Panc1 (cell line): ENCODE data around the gene VDR. TPM values are rescaled to one million over a fixed set of nuclear protein-coding genes. Genes with fewer than 3 reads are reported as not detected.

ENCODE experiments used
- ATAC-seq: fragments of 200-7000 bp; cut with Tn5 transposase; 2 replicates; pipeline ENCODE4 v1.9.1; 2020; ENCODE audit warnings: mild to moderate bottlenecking, moderate library complexity
- BruUV-seq: library from RNA; stranded (reverse); fragments of 400-500 nt; replicated peaks from 2 replicates; lab custom pipeline; 2021; lab: Mats Ljungman, UMichigan
- CTCF ChIA-PET: fragments of 300-600 bp; sonication (Branson Sonifier 250); formaldehyde crosslinking; loops from one replicate; lab custom pipeline; 2022; ENCODE audit warnings: antibody characterized with exemption; lab: Charles Lee
- POLR2A ChIA-PET: fragments of 300-600 bp; sonication (Branson Sonifier 250); formaldehyde crosslinking; loops from one replicate; lab custom pipeline; 2022; ENCODE audit warnings: antibody characterized with exemption; lab: Charles Lee
- DNase-seq: peaks from one replicate; pipeline ENCODE4 v3.0.0-alpha.2; 2010; ENCODE audit warnings: low read depth, low spot score
- H3K27ac ChIP-seq: 2 replicates; pipeline ENCODE4 v1.5.1; 2011; ENCODE audit warnings: mild to moderate bottlenecking, low read length, inconsistent platforms
- H3K27me3 ChIP-seq: fragments of 200-500 bp; sonication (Bioruptor generic); 2 replicates; pipeline ENCODE4 v1.6.0; 2014; ENCODE audit warnings: low read length, inconsistent platforms; ENCODE audit not compliant: control insufficient read depth, insufficient read depth
- H3K36me3 ChIP-seq: fragments of 200-500 bp; sonication (Bioruptor generic); 2 replicates; pipeline ENCODE4 v1.5.1; 2014; ENCODE audit warnings: inconsistent platforms, mild to moderate bottlenecking, low read length, moderate library complexity; ENCODE audit not compliant: control insufficient read depth, insufficient read depth
- H3K4me1 ChIP-seq: 2 replicates; pipeline ENCODE4 v1.5.1; 2011; ENCODE audit warnings: inconsistent platforms, mild to moderate bottlenecking, low read length, moderate library complexity; ENCODE audit not compliant: control insufficient read depth, insufficient read depth
- H3K4me3 ChIP-seq, 2 experiments: 2 replicates each; pipeline ENCODE4 v1.5.1; 2011 to 2012; ENCODE audit warnings: low read depth in 2 of 2, low read length in 2 of 2, mild to moderate bottlenecking in 2 of 2, inconsistent platforms in 1 of 2, moderate library complexity in 1 of 2
- H3K9me3 ChIP-seq: fragments of 200-500 bp; sonication (Bioruptor generic); 2 replicates; pipeline ENCODE4 v1.5.1; 2014; ENCODE audit warnings: low read depth, mild to moderate bottlenecking, inconsistent platforms, low read length, moderate library complexity; ENCODE audit not compliant: control insufficient read depth, insufficient read depth
- CTCF ChIP-seq: fragments of 450-650 bp; IDR thresholded peaks from 2 replicates; pipeline ENCODE4 v1.5.1; 2017; ENCODE audit warnings: mild to moderate bottlenecking
- POLR2AphosphoS5 ChIP-seq: IDR thresholded peaks from 2 replicates; pipeline ENCODE4 v1.6.1; 2012; ENCODE audit warnings: mild to moderate bottlenecking, low read depth, low read length, moderate library complexity
- SIN3A ChIP-seq: IDR thresholded peaks from 2 replicates; pipeline ENCODE4 v1.6.1; 2012; ENCODE audit warnings: low read depth, mild to moderate bottlenecking, low read length, moderate library complexity, borderline replicate concordance; ENCODE audit not compliant: insufficient read depth
- TCF7L2 ChIP-seq: IDR thresholded peaks from 2 replicates; pipeline ENCODE4 v1.6.1; 2011; ENCODE audit warnings: mild to moderate bottlenecking, low read depth, low read length, inconsistent platforms
- in situ Hi-C: cut with HindIII; loops from 2 replicates; pipeline ENCODE4 v1.10.0; 2016; ENCODE audit warnings: low sequenced_read_pairs, low pct_unique_long_range_greater_than_20kb
- intact Hi-C: fragments of 100-400 bp; cut with micrococcal nuclease; formaldehyde crosslinking; loops from one replicate; pipeline ENCODE4 v1.10.0; 2022; ENCODE audit not compliant: unreplicated experiment
- total RNA-seq: library from RNA; stranded (reverse); gene quantifications from one replicate; pipeline ENCODE4 v1.2.1, GENCODE V29; 2021; ENCODE audit not compliant: unreplicated experiment
- TF ChIP-seq, protein P1 (sequence below), 2 experiments: IDR thresholded peaks; 2 replicates each; pipeline ENCODE4 v1.6.1; 2011 to 2012; ENCODE audit warnings: low read depth in 2 of 2, control low read depth in 1 of 2, low read length in 1 of 2, mild to moderate bottlenecking in 1 of 2, moderate library complexity in 1 of 2; ENCODE audit not compliant: insufficient read depth in 1 of 2

Gene VDR
- total RNA-seq, 1 experiment from 2014 or later, result 3.0 TPM

DNA sequence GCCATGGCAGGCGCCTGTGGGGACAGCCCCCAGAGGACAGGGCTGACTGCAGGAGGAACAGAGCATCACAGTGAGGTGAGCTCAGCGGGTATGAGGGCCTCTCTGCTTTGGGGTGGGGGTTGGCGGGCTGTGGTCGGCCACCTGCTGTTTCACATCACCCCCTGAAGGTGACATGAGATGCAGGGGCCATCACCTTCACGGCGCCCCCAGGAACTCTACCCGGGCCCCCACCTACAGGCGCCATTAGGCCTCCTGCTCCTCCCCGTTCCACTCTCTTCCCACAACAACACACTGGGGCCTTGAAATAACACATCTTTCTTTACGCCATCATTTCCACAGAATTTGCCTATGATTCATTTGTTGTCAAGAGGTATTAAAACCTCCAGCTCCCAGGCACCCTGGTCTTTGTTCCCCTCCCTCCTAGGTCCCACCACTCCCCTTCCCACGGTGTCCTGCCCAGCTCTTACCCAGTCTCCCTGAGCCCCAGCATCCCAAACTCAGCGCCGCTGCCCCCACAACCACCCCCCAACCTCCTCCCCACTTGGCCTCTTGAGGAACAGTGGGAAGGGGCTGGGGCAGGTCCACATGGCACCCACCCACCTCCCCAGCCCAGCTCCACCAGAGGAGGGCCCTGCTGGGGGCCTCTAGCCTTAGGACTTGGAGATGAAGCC lies 72.4 kb downstream of the VDR start:
- no peak overlapping the region for H3K27ac ChIP-seq
- H3K9me3 ChIP-seq, result no peaks in the 10 kb centered on the region
- POLR2A ChIA-PET, result interaction anchor here (0.6 kb wide), 1 partner anchor 59 kb away, joined by 4 read pairs; the partner anchor contains the start of gene SLC48A1
- no peak overlapping the region for H3K4me3 ChIP-seq
- no TSS peak for BruUV-seq
- TF ChIP-seq CTCF (no peak), TCF7L2 (no peak), SIN3A (no peak), POLR2AphosphoS5 (no peak)
- TF ChIP-seq, protein P1, sequence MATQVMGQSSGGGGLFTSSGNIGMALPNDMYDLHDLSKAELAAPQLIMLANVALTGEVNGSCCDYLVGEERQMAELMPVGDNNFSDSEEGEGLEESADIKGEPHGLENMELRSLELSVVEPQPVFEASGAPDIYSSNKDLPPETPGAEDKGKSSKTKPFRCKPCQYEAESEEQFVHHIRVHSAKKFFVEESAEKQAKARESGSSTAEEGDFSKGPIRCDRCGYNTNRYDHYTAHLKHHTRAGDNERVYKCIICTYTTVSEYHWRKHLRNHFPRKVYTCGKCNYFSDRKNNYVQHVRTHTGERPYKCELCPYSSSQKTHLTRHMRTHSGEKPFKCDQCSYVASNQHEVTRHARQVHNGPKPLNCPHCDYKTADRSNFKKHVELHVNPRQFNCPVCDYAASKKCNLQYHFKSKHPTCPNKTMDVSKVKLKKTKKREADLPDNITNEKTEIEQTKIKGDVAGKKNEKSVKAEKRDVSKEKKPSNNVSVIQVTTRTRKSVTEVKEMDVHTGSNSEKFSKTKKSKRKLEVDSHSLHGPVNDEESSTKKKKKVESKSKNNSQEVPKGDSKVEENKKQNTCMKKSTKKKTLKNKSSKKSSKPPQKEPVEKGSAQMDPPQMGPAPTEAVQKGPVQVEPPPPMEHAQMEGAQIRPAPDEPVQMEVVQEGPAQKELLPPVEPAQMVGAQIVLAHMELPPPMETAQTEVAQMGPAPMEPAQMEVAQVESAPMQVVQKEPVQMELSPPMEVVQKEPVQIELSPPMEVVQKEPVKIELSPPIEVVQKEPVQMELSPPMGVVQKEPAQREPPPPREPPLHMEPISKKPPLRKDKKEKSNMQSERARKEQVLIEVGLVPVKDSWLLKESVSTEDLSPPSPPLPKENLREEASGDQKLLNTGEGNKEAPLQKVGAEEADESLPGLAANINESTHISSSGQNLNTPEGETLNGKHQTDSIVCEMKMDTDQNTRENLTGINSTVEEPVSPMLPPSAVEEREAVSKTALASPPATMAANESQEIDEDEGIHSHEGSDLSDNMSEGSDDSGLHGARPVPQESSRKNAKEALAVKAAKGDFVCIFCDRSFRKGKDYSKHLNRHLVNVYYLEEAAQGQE (IDR thresholded peaks at IDR 0.05; ENCODE audit: insufficient read depth in 1 of 2, low read depth in 2 of 2, low read length in 1 of 2), result no peak
- peaks cover 6% of the 10 kb centered on the region for H3K4me1 ChIP-seq
- ATAC-seq (no peak), DNase-seq (no peak)
- H3K27me3 ChIP-seq, result no peaks in the 10 kb centered on the region
- intact Hi-C loops, result loop anchor here (10.0 kb wide), 1 partner anchor 118 kb away; no protein-coding TSS in a partner anchor
- CTCF ChIA-PET, result interaction anchor here (0.6 to 1.0 kb wide), 2 partner anchors 15 to 19 kb away, joined by 3 read pairs; no protein-coding TSS in a partner anchor
- in situ Hi-C loops, result no loop called here
- no peaks in the 10 kb centered on the region for H3K36me3 ChIP-seq

DNA sequence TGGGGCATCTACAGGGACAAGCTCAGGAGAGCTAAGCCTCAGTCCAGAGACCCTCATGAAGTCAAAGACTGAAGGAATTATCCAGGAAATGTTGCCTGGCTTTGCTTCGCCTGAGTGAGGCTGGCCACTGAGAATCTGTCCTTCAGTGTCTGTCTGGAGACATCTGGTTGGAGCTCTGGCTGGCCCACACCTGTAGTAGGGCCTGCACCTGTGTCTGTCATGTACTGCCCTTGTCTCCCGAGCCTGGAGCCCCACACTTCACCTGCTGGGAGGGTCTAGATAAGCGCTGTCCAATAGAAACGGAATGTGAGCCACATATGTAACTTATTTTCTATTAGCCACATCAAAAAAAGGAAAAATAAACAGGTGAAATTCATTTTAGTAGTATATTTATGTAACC lies 75.2 kb downstream of the VDR start:
- no peak for TF ChIP-seq TCF7L2
- TF ChIP-seq, protein P1 (IDR thresholded peaks at IDR 0.05; ENCODE audit: insufficient read depth in 1 of 2, low read depth in 2 of 2, low read length in 1 of 2), result no peak
- no peak for TF ChIP-seq POLR2AphosphoS5
- TF ChIP-seq SIN3A, result no peak
- no peak for TF ChIP-seq CTCF
- DNase-seq (no peak), ATAC-seq (no peak)
- intact Hi-C loops (no loop called here), in situ Hi-C loops (no loop called here)
- Histone ChIP-seq H3K27me3 (no peaks in the 10 kb centered on the region), H3K9me3 (no peaks in the 10 kb centered on the region), H3K4me1 (peaks cover 13% of the 10 kb centered on the region), H3K27ac (no peak overlapping the region), H3K4me3 (no peak overlapping the region), H3K36me3 (no peaks in the 10 kb centered on the region)
- ChIA-PET POLR2A (no interaction called here), CTCF (no interaction called here)
- BruUV-seq, result no TSS peak
